GM13977 (cell line): ENCODE data around the gene SCYL2.
"Not testable (repeated sequence)": the region's sequence is repeated elsewhere in the genome, so short reads cannot be mapped to it uniquely, and the experiment has no call there.

ENCODE experiments used
- DNase-seq: peaks from one replicate; pipeline ENCODE4 v3.0.0; 2012; ENCODE audit warnings: low spot score
- in situ Hi-C: fragments of 300-500 bp; cut with MboI; formaldehyde crosslinking; loops from one replicate; pipeline ENCODE4 v1.12.0; 2022; ENCODE audit warnings: low sequenced_read_pairs, low pct_unique_long_range_greater_than_20kb, mixed read lengths, inconsistent platforms; ENCODE audit not compliant: unreplicated experiment
- TF ChIP-seq, protein P1 (sequence below): IDR thresholded peaks from 2 replicates; pipeline ENCODE4 v1.5.1; 2012; ENCODE audit warnings: mild to moderate bottlenecking, control low read depth; ENCODE audit not compliant: insufficient read depth; ENCODE audit errors: extremely low read depth, missing control alignments

The SCYL2 gene

GRCh38 chr12:100229876-100230275 is 37.1 kb upstream of the SCYL2 start:
- TF ChIP-seq, protein P1, sequence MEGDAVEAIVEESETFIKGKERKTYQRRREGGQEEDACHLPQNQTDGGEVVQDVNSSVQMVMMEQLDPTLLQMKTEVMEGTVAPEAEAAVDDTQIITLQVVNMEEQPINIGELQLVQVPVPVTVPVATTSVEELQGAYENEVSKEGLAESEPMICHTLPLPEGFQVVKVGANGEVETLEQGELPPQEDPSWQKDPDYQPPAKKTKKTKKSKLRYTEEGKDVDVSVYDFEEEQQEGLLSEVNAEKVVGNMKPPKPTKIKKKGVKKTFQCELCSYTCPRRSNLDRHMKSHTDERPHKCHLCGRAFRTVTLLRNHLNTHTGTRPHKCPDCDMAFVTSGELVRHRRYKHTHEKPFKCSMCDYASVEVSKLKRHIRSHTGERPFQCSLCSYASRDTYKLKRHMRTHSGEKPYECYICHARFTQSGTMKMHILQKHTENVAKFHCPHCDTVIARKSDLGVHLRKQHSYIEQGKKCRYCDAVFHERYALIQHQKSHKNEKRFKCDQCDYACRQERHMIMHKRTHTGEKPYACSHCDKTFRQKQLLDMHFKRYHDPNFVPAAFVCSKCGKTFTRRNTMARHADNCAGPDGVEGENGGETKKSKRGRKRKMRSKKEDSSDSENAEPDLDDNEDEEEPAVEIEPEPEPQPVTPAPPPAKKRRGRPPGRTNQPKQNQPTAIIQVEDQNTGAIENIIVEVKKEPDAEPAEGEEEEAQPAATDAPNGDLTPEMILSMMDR: no peak
- in situ Hi-C loops: loop anchor here (25.0 kb wide), 2 partner anchors 332 to 507 kb away; partner anchors contain the start of gene GAS2L3
- no peak for DNase-seq

GRCh38 chr12:100231873-100232272 is 35.1 kb upstream of the SCYL2 start:
- not testable (repeated sequence) for DNase-seq
- in situ Hi-C loops: loop anchor here (25.0 kb wide), 2 partner anchors 330 to 505 kb away; partner anchors contain the start of gene GAS2L3

DNA sequence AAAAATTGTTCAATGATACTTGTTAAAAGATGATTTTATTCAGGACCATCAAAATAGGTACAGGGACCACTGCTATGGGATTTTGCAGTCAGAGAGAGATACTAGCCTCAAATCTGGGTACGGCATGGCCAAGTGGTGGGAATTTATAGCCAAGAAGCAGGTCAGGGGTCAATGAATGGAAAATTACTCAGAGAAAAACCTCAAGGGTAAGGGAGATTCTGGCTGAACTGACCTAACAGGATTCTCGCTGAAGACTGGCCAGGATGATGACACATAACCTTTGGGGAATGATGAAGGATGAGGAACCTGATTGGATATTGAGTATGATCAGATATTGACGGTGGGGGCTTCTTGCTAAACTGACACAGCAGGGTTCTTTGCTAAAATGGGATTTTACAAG is 32.8 kb upstream of the SCYL2 start:
- no peak for DNase-seq
- TF ChIP-seq, protein P1: no peak
- in situ Hi-C loops: loop anchor here (25.0 kb wide), 2 partner anchors 328 to 503 kb away; partner anchors contain the start of gene GAS2L3

GRCh38 chr12:100234591-100235304 is 32.2 kb upstream of the SCYL2 start:
- in situ Hi-C loops: loop anchor here (25.0 kb wide), 2 partner anchors 328 to 503 kb away; partner anchors contain the start of gene GAS2L3
- peak; percentile 42 for DNase-seq
- TF ChIP-seq, protein P1: peak; percentile 74

- in situ Hi-C loops: loop anchor here (25.0 kb wide), 2 partner anchors 324 to 498 kb away; partner anchors contain the start of gene GAS2L3
- no peak for DNase-seq
- TF ChIP-seq, protein P1: no peak
Observed at GRCh38 chr12:100238801-100239200, 28.2 kb upstream of the SCYL2 start.

DNA sequence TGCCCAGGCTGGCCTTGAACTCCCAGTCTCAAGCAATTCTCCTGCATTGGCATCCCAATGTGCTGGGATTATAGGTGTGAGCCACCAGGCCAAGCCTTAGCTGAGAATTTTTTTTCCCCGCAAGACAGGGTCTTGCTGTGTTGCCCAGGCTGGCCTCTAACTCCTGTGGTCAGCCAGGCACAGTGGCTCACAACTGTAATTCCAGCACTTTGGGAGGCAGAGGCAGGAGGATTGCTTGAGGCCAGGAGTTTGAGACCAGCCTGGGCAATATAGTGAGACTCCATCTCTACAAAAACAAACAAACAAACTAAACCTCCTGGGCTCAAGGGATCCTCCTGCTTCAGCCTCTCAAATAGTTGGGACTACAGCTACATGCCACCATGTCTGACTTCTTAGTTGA is 27.4 kb upstream of the SCYL2 start:
- in situ Hi-C loops: loop anchor here (25.0 kb wide), 2 partner anchors 323 to 498 kb away; partner anchors contain the start of gene GAS2L3
- DNase-seq: no peak
- TF ChIP-seq, protein P1: no peak

DNA sequence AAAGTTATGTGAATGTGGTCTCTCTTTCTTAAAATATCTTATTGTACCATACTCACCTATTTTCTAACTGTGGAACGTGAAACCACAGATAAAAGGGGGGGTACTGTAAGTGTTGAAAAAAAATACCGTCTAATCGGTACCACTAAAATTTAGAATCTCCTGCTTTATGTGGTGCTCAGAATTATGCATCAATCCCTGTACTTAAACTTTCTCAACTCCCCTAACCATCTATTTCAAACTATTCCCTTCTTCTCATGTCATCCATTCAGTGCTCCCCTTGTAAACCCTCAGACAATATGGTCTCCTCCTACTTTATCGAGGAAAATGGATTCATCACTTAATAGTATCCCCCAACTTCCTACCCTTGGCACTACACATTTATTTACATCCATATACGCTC is 23.8 kb upstream of the SCYL2 start:
- in situ Hi-C loops: loop anchor here (25.0 kb wide), 2 partner anchors 319 to 494 kb away; partner anchors contain the start of gene GAS2L3
- DNase-seq: no peak
- TF ChIP-seq, protein P1: no peak
